ENCODE results near the gene GPR3.
A peak's percentile ranks its signal among the peaks of the same experiment; 100 is the strongest.

- TF ChIP-seq CTCF (IDR thresholded peaks at IDR 0.05) = peak in 1 of 3 experiments; percentile 18
- TF ChIP-seq POLR2AphosphoS5 (IDR thresholded peaks at IDR 0.05; ENCODE audit: insufficient read depth in 1 of 2, low read depth in 1 of 2) = peak; percentile 7 to 80
- TF ChIP-seq POLR2A (IDR thresholded peaks at IDR 0.05) = no peak
These were observed 10.8 kb downstream of the GPR3 start for GRCh38 chr1:27403065-27403726.

Measured in vagina (tissue), 2 donors.